Forelimb muscle (tissue), 1 donor: ENCODE data around the gene SMS. TPM values are rescaled to one million over a fixed set of nuclear protein-coding genes. Genes with fewer than 3 reads are reported as not detected.

Experiments used
- DNase-seq: peaks from one replicate; pipeline ENCODE4 v3.0.0-alpha.2; 2013; ENCODE audit warnings: low read depth
- polyA plus RNA-seq: library from polyadenylated mRNA; unstranded; fragments of 120-200 nt; gene quantifications from one replicate; pipeline ENCODE4 v1.2.1, GENCODE V29; 2013; ENCODE audit not compliant: insufficient read length

SMS gene
- polyA plus RNA-seq = 76.7 TPM

DNA sequence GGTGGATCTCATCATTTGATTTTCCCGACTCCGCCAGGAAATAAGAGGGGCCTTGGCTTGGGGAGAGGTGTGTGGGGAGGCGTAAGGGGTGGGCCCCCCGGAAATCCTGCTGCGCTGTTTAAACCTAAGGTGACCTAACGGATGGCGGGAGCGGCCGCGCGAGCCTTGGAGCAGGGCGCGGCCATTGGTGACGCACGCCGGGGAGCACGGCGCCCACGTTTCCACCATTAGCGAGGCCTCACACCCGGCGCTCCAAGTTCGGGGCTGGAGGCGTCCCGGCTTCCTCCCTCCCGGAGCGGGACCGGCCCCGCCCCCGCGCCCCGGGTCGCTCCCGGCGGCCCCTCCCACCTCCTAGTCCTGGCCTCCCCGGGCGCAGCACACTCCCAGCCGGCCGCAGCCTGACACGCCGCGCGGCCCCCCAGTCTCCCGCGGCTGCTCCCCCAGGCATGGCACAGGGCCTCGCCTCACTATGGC is at the start of gene SMS:
Gene SMS (plus strand): TSS at position 354 of the 474 bp plus-strand sequence. CDS start 116 bp downstream, at position 470.
- no peak for DNase-seq

DNA sequence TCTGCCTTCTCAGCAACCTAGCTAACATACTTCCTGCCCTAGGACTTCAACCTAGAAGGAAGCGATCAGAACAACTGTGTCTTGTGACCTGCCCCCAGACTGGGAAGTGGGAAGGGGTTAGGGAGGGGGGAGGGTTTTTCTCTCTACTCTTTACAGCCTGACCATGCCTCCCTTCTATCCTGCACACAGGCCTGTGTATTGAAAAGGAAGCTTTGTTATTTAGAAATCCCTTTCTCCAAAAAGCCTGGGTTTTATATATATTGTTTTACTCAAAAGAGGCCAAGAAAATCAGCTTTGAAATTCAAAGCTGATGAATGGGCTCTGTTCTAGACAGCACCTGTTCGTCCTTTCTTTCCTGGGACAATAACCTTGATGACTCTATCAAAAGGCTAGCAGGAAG is 35.2 kb upstream of the SMS start:
- DNase-seq = no peak

- no peak for DNase-seq
Observed at GRCh38 chrX:21905953-21906352, 34.6 kb upstream of the SMS start.

GRCh38 chrX:21907260-21907659 is 33.2 kb upstream of the SMS start:
- DNase-seq = no peak

- DNase-seq = no peak
Observed at GRCh38 chrX:21911481-21911880, 29.0 kb upstream of the SMS start.

DNA sequence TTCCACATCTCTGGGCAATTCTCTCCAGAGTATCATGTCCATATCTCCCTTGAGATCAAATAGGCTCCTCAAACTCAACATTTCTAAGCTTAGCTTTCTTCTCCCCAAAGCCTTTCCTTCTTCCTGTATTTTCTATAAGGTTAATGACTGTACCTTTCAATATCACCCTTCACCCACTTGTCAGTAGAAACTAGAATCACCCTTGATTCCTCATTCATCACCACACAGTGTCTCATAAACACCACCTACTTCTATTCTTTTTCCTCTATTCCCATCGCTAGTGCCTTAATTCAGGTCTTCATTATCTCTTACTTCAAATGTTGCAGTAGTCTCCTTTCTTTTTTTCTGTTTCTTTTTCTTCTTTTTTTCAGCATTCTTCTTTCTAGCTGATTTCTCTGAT is 28.3 kb upstream of the SMS start:
- DNase-seq = no peak

DNA sequence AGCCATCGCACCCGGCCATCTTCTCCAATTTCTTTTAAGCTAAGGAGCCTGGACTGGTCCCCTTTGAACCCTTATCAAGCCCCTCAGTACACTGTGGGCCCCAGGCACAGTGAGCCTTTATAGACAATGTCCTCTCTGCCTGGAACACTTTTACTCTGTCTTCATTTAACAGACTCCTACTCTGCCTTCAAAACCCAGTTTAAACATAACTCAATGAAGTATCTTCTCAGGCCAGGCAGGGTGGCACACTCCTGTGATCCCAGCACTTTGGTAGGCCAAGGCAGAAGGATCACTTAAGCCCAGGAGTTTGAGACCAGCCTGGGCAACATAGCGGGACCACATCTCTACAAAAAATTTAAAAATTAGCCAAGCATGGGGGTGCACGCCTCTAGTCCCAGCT is 27.5 kb upstream of the SMS start:
- no peak for DNase-seq

DNA sequence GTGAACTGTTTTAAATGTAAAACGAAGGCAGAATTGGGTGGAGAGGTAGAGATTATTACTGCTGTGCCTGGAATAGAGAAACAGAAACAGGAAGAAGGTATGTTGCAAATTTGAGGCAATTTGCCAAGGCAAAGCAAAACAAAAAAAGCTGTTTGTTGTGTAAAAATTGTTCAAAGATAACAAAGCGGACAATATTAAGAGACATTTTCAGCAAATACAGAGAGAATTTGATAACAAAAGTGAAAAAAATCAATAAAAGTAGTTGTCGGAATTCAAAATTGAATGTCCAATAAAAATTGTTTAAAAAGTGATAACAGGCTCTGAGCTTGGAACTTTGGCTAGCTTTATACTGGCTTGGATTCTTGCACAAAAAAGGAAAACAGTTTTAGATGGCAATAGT is 14.4 kb upstream of the SMS start:
- no peak for DNase-seq

DNA sequence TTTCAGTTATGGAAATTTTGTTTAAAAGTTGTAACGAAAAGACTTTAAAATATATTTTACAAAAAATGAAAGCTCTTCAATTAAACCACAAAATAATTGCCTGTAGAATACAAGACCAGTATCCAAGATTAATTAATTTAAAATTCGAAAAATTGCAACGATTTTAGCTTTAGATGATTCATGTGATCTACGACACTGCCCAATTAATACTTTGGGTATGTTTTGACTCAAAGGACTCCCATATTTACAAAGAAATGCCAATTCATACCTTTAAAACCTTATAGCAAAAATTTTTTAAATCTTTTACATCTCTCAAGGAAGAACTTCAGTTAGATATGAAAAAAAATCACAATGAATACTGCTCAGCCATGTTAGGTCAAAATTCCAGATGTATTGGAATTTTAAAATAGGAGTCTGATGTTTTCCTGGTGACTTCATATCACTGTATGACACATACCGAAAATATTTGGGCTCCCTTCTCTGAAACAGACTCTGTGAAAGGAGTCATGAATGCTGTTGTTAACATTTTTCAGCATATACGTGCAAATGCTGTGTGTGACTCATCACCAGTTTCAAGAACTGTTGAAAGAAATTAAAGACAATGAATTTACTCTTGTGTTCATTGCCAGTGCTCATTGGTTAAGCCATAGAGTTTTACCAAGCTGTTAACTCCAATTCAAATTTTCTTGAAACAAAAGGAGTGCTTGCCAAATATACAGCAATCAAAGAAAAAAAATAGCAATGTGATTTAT is 13.8 kb upstream of the SMS start:
- DNase-seq = no peak

DNA sequence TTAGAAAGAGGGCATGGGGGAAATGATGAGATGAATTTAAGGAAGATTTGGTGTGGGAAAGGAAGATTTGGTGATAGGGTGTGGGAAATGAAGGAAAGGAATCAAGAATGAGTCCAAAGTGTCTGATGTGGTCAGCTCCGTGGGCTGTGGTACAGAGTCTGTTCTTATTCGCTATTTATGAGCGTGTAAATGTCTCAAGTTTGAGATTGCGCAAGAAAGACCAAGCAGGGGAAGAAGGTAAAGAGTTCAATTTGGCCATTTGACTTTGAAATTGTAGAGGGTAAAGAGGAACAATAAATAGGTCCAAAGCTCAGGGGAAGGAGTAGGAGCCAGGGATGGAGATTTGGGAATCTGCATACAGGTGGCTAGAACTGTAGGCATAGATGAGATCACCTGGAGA is 11.3 kb upstream of the SMS start:
- no peak for DNase-seq

- no peak for DNase-seq
Observed at GRCh38 chrX:21930986-21931385, 9.5 kb upstream of the SMS start.

DNA sequence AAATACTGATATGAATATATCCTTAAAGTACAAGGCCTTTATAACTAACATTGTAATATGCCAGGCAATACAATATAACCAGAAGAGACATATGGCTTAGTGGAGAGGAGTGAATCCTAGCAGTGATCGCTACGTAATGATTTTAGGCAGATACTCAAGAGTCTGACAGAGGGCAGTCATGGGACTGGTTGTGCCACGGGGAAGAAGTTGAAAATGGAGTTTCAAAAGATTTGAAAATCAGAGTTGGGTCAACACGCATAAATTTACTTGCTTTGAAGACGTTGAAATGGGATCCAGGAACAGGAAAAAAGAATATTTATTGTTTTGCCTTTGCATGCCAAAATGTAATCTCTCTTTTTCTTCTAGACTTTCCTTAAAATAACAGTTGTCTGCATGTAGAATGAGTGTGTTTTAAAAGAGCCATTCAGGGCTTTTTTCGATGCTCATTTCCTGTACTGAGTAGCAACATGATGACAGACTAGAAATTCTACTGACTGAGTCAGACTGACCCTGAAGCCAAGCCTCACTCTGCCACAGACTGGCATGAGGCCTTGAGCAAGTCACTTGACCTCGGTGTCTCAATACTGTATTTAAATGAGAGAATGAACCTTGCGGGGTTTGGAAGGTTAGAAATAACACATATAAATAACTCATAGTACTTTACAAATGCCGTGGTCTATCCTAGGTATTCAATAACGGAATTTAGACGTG is 8.1 kb upstream of the SMS start:
- DNase-seq = no peak

DNA sequence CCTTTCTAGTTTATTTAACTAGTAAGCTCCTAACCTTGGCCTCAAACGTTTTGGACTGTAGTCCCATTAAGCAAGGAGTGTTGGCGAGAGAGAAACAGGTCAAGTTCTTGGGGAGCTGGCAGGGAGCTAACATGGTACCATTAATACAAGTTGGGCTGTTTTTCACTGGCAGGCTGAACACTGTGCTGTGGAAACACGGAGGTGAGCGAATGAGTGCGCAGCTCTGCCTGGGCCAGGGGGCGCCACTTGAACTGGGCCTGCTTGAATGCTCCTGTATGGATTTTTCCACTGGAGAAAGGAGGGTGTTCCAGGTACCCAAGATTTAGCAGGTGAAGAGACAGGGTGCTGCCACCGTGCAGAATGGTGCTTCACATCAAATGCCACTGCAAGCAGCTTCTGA is 7.4 kb upstream of the SMS start:
- DNase-seq = no peak

DNA sequence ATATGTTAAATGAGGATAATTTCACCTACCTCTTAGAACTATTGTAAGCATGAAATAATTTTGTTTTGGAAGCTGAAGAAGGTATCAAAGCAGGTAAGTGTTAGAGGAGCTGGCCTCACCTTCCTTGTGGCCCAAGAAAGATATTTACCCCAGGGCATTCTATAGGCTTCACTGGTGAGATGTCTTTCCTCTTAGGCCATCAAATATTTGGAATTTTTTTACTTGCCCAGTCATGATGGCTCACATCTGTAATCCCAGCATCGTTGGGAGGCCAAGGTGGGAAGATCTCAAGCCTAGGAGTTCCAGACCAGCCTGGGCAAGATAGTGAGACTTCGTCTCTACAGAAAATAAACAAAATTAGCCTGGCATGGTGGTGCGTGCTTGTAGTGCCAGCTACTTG is 6.1 kb upstream of the SMS start:
- DNase-seq = no peak

DNA sequence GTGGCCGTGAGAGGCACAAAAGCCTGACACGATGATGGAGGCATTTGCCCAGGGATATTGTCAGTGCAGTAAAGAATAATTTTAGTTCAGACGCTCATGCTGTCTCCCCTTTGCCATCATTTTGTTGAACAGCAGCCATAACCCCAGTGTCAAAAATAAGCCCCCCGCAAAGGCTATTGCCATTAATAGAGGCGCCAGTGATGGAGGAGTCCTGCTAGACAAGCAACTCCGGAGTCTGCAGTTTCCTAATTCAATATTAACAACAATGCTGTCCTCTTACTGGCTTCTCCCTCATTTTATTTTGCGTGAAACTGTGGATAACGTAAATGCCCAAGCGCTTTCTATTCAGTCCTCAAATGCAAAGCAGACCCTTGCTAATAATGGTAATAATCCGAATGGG is 603 bp upstream of the SMS start:
- DNase-seq = no peak

DNA sequence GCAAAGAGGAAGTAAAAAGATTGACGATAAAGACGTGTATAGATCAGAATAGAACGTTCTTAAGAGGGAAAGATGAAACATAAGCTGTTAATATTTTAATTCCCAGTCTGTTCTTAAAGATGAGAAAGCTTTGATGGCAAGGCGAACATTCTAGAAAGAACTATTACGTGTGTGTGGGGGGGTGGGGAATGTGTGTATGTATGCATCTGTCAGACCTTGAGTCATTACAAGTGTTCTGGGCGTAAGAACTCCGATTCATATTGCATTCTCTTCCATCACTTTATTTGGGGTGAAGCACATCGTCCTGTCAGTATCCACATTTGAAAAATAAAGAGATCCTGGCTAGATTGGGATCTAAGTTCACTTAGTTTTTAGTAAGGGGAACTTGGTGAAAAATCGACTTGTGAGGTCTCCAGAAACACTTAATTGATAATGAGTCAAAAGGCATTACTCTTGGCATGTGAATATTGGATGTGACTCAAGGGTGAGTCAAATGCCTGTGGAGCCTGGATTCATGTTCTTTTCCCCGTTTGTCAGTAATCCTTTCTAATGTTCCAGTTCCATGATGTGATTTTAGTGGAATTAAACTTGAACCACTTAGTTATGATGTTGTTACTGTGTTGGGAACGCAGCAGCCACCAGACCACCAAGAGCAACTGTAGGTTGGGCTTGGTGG is 3.1 kb downstream of the SMS start:
- DNase-seq = no peak

DNA sequence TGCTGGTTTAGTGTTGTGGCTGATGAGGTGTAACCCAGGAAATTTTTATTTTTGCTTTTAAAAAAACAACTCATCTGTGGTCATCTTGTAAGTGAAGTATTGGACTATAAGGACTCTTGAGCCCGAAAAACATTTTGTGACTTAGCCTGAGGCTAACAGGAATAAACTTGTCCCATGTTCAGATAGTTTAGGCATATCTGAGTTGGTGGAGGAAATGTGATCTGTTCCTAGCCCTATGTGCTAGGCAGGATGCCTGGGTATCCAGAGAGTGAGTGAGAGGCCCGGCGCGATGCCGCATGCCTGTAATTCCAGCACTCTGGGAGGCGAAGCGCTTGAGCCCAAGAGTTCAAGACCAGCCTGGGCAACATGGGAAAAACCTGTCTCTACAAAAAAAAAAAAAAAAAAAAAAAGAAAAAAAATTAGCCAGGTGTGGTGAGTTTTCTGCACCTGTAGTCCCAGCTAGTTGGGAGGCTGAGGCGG is 3.7 kb downstream of the SMS start:
- no peak for DNase-seq

DNA sequence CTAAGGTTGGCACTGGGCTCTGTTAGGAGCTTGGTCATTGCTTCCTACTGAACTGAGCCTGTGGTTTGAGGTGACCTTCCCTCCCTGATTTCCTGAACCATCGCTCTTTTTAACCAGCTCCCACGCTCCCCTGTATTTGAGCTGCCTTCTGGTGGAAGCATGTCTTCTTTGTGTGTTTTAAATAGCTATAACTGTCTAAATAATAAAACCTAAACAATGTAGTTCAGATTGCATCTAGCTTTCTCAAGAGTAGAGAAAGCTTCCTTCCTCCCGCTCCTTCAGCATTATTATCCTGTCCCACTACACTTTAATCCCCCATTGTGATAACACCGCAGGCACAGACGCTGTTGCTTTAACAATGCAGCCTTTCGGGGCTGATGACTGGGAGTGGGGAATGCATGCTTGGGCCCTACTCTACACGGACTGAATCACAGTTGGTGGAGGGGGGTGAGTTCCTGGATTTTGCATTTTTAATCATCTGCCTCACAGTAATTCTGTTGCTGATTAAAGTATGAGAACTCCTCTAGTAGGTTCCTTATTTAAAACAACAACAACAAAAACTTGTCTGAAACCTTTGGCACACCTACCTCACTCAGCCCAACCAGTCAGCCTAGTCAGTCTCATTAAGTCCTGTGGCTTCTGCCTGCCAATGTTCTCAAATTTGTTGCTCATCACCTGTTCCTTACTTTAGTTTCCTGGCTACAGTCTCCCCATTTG is 6.6 kb downstream of the SMS start:
- no peak for DNase-seq

GRCh38 chrX:21947671-21948070 is 7.2 kb downstream of the SMS start:
- DNase-seq = no peak

GRCh38 chrX:21948897-21949578 is 8.5 kb downstream of the SMS start:
- no peak for DNase-seq

GRCh38 chrX:21949689-21950088 is 9.2 kb downstream of the SMS start:
- no peak for DNase-seq
